Mucosa of stomach (tissue), 1 donor: ENCODE results near the gene TEX261.

Experiments used
- H3K27me3 ChIP-seq: one replicate; pipeline ENCODE4 v1.7.0; 2013; ENCODE audit warnings: mild to moderate bottlenecking, low read length; ENCODE audit not compliant: control insufficient read depth, insufficient read depth
- H3K36me3 ChIP-seq: one replicate; pipeline ENCODE4 v1.7.0; 2013; ENCODE audit warnings: low read length; ENCODE audit not compliant: control insufficient read depth, insufficient read depth
- H3K4me1 ChIP-seq: one replicate; pipeline ENCODE4 v1.7.0; 2013; ENCODE audit warnings: mild to moderate bottlenecking, low read length; ENCODE audit not compliant: control insufficient read depth, insufficient read depth
- H3K4me3 ChIP-seq: one replicate; pipeline ENCODE4 v1.7.0; 2013; ENCODE audit warnings: low read length
- H3K9ac ChIP-seq: one replicate; pipeline ENCODE4 v1.7.0; 2013; ENCODE audit warnings: mild to moderate bottlenecking, low read length, moderate library complexity
- H3K9me3 ChIP-seq: one replicate; pipeline ENCODE4 v1.7.0; 2013; ENCODE audit warnings: mild to moderate bottlenecking, low read length, moderate library complexity; ENCODE audit not compliant: control insufficient read depth
- donor health status: Pancreatic carcinoma.

TEX261 gene

DNA sequence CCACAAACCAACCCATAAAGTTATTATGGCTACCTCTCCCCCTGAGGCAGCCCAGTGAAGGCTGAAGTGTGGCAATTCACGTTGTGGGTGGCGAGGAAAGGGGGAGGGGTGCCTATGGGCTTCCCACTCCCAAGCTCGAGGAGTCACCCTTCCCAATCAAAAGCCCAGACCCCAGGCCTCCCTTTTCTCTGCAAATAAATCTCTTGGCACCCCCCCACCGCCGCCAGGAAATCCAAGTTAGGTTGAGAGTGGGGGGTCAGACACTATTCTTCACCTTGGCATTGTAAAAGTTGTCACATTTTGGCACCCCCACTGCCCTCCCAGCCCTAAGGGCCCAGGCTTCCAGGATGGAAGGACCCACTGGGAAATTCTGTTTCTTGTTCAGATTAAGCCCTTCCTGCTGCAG is 9.4 kb downstream of the TEX261 start:
- Histone ChIP-seq H3K36me3 (no peaks in the 10 kb centered on the region), H3K4me1 (no peaks in the 10 kb centered on the region), H3K27me3 (no peaks in the 10 kb centered on the region), H3K9ac (no peak overlapping the region), H3K4me3 (no peak overlapping the region), H3K9me3 (no peaks in the 10 kb centered on the region)

DNA sequence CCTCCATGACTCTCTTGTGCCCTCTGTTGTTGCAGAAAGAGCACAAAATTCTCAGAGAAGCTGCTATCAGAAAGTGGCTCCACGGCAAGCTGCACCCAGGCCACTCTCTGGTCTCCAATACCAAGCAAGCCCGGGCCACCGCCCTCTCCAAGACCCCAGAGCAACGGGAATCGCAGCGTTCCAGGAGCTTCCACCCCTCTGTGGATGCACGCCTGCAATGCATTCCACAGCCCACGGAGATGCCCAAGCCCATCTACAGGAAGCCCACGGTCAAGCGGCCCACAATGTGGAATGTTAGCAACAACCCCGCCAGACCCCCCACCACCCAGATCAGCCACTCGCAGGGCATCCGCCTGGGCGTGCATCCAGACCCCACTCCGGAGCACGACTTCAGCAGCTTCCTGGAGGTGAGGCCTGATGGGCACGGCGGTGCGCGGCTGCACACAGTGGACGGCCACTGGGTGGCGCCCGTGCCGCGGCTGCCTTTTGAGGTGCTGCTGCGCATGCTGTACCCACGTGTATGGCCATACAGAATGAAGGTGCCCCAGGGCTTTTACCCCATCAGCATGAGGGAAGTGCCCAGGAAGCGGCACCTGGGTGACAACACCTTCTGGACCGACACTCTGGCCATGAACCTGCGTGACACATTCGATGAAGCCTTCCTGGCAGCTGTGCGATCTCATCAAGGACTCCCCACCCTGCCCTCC is 9.9 kb downstream of the TEX261 start:
- Histone ChIP-seq H3K9me3 (no peaks in the 10 kb centered on the region), H3K9ac (no peak overlapping the region), H3K4me1 (no peaks in the 10 kb centered on the region), H3K36me3 (no peaks in the 10 kb centered on the region), H3K4me3 (no peak overlapping the region), H3K27me3 (no peaks in the 10 kb centered on the region)

DNA sequence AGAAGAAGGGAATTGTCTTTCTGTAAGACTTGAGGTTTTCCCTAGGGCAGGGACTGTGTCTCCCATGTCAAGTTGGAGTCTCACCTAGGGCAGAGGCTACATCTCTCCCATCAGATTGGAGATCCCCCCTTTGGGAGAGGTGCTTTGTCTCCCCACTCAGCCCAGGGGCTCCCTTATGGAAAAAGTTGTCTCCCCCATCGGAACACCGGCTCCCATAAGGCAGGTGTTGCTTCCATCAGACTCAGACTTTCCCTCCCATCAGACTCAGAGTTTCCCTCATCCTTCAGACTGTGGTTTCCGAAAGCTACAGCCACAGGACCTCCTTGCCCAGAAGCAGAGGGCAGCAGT is 10.5 kb downstream of the TEX261 start:
- H3K36me3 ChIP-seq, result no peaks in the 10 kb centered on the region
- no peaks in the 10 kb centered on the region for H3K9me3 ChIP-seq
- H3K4me1 ChIP-seq, result no peaks in the 10 kb centered on the region
- no peak overlapping the region for H3K9ac ChIP-seq
- no peaks in the 10 kb centered on the region for H3K27me3 ChIP-seq
- H3K4me3 ChIP-seq, result no peak overlapping the region

DNA sequence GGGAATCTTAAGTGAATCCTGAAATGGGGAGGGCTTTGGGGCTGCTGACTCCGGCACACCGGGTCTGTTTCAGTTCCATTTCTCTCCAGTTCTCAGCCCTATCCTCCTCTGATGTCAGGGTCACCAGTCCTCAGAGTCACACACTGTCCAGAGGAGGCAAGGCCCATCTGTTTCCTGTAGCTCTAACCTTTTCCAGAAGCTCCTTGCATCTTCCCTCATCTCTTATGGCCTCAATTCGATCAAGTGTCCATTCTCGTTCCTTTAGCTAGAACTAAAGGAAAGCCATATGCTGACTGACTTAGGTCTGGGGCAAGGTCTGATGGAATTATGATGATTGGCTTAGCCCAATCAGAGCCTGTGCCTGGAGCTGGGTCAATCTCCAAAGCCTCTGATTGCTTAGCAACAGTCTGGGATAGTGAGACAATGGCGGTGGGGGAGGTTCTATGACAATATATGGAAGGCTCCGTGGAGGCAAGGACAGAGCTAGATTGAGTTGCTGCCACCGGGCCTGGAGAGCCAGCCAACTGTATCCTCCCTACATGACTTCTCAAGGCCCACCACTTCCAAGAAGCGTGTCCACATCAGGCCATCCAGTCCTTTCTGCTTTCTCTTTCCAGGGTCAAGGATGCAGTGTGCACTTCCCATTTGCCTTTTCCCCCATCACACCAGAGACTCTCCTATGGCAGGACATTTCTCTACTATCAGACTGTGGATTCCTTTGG is 11.0 kb downstream of the TEX261 start:
- Histone ChIP-seq H3K27me3 (no peaks in the 10 kb centered on the region), H3K9me3 (no peaks in the 10 kb centered on the region), H3K9ac (no peak overlapping the region), H3K4me3 (no peak overlapping the region), H3K4me1 (no peaks in the 10 kb centered on the region), H3K36me3 (no peaks in the 10 kb centered on the region)

DNA sequence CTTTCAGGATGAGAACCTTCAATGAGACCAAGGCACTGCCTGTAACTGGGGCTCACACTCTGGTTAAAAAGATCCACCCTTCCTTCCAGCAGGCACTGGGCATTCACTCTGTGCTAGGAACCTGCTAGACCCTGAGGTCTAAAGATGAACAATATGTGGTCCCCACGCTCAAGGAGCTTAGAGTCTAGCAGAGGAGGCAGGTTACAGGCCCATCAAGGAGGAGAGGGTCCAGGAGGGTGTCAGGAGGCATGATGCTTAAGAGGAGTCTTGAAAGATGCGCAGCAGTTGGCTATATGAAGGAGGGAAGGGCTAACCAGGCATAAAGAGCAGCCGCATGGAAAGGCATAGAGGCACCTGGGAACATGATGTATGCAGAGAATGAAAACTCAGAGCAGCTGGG is 11.7 kb downstream of the TEX261 start:
- H3K9ac ChIP-seq, result no peak overlapping the region
- peaks cover 4% of the 10 kb centered on the region for H3K4me1 ChIP-seq
- H3K4me3 ChIP-seq, result no peak overlapping the region
- no peaks in the 10 kb centered on the region for H3K9me3 ChIP-seq
- no peaks in the 10 kb centered on the region for H3K27me3 ChIP-seq
- H3K36me3 ChIP-seq, result no peaks in the 10 kb centered on the region

- Histone ChIP-seq H3K36me3 (no peaks in the 10 kb centered on the region), H3K4me1 (peaks cover 12% of the 10 kb centered on the region), H3K27me3 (no peaks in the 10 kb centered on the region), H3K4me3 (no peak overlapping the region), H3K9me3 (no peaks in the 10 kb centered on the region), H3K9ac (no peak overlapping the region)
Measured at GRCh38 chr2:70981866-70982810, 12.5 kb downstream of the TEX261 start.

DNA sequence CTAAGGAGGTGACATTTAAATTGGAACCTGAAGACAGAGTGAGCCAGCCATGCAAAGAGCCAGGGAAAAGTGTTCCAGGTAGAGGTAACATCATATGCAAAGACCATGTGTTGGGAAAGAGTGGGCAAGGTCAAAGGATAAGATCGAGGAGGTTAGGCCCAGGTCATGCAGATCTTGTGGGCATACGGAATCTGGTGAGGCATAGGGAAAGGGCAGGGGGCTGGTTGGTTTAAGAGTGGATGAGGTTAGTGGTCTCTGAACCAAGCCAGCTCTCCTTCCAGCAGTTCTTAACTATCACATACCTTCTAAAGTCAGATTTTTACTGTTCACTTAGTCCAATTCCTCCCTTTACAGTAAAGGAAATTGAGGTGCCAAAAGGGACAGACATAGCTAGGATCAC is 13.3 kb downstream of the TEX261 start:
- Histone ChIP-seq H3K27me3 (no peaks in the 10 kb centered on the region), H3K4me1 (peaks cover 13% of the 10 kb centered on the region), H3K36me3 (no peaks in the 10 kb centered on the region)

GRCh38 chr2:70979626-70980025 is 15.0 kb downstream of the TEX261 start:
- Histone ChIP-seq H3K4me3 (no peak overlapping the region), H3K27me3 (no peaks in the 10 kb centered on the region), H3K9ac (no peak overlapping the region), H3K4me1 (peaks cover 13% of the 10 kb centered on the region), H3K36me3 (no peaks in the 10 kb centered on the region), H3K9me3 (no peaks in the 10 kb centered on the region)

More for the DNA sequence above, 13.3 kb downstream of the TEX261 start:
- Histone ChIP-seq H3K9ac (no peak overlapping the region), H3K4me3 (no peak overlapping the region), H3K9me3 (no peaks in the 10 kb centered on the region)

DNA sequence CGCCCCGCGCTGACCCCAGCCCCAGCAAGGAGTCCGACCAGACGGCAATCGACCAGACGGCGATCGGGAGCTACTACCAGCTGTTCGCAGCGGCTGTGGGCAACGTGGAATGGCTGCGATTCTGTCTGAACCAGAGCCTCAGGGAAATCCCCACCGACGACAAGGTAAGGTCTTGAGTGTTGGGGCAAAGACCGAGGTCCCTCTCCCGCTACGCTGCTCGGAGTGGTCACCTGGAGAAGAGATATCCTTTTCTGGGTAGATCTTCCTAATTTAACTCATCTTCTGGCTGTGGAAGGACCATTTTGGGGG is 15.5 kb downstream of the TEX261 start:
- no peak overlapping the region for H3K9ac ChIP-seq

GRCh38 chr2:70978341-70979179 is 16.1 kb downstream of the TEX261 start, which contains the start of gene ANKRD53:
Gene ANKRD53, plus strand, starts transcription at chr2:70978630. Its CDS starts 16 bp downstream, at chr2:70978646.
- Histone ChIP-seq H3K4me3 (peak within 1 kb of the TSS; percentile 74), H3K27me3 (no peaks in the 10 kb centered on the region), H3K36me3 (no peaks in the 10 kb centered on the region), H3K9ac (peak within 1 kb of the TSS; percentile 67), H3K4me1 (peaks cover 13% of the 10 kb centered on the region), H3K9me3 (no peaks in the 10 kb centered on the region)

More for the DNA sequence above, 15.5 kb downstream of the TEX261 start:
- Histone ChIP-seq H3K4me1 (peaks cover 13% of the 10 kb centered on the region), H3K36me3 (no peaks in the 10 kb centered on the region), H3K4me3 (no peak overlapping the region), H3K9me3 (no peaks in the 10 kb centered on the region), H3K27me3 (no peaks in the 10 kb centered on the region)

DNA sequence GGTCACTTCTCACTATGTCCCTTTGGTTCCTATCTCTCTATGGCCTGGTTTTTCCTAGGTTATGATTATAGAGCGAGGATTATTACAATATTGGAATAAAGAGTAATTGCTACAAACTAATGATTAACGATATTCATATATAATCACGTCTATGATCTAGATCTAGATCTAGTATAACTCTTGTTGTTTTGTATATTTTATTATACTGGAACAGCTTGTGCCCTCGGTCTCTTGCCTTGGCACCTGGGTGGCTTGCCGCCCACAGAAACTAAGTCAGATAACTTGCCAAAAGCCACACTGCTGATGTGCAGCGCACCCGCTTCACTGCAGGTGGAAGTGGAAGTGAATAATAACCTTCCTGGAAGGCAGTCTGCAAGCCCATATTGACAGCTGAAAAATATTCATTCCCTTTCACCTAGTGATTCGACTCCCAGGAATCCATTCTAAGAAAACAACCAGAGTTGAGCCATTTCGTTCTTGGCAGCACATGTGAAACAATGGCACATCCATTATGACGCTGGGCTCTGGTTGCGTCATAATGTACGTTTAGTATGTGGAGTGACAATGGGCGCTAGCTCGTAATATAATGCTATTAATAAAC is 17.0 kb downstream of the TEX261 start:
- Histone ChIP-seq H3K4me1 (peaks cover 13% of the 10 kb centered on the region), H3K4me3 (peak overlapping the region; percentile 74), H3K27me3 (no peaks in the 10 kb centered on the region), H3K9ac (peak overlapping the region; percentile 67), H3K9me3 (no peaks in the 10 kb centered on the region), H3K36me3 (no peaks in the 10 kb centered on the region)
